ENCODE measurements around the gene NAA10. TPM values are rescaled to one million over a fixed set of nuclear protein-coding genes. Genes with fewer than 3 reads are reported as not detected.

NAA10 gene
- total and polyA plus RNA-seq, 4 donors = 33.1 to 146 (median 104) TPM

- Histone ChIP-seq H3K27ac (ENCODE audit: low read depth in 1 of 2, low read length in 1 of 2) (peak overlapping the region in 1 of 2 donors; percentile 32), H3K9me3 (ENCODE audit: control insufficient read depth in 4 of 4, insufficient read depth in 3 of 4, low read length in 3 of 4) (peaks cover 0 to 10% (median 0%) of the 10 kb centered on the region in 4 donors), H3K4me3 (no peak overlapping the region), H3K9ac (ENCODE audit: insufficient read depth in 1 of 2, low read length in 2 of 2) (no peak overlapping the region), H3K27me3 (ENCODE audit: control insufficient read depth in 3 of 3, insufficient read depth in 3 of 3, low read length in 2 of 3) (peaks cover 2 to 7% (median 5%) of the 10 kb centered on the region in 3 donors), H3K36me3 (ENCODE audit: control insufficient read depth in 4 of 4, insufficient read depth in 4 of 4, low read length in 4 of 4) (no peaks in the 10 kb centered on the region), H3K4me1 (ENCODE audit: control insufficient read depth in 5 of 5, insufficient read depth in 5 of 5, low read length in 5 of 5) (peaks cover 0 to 16% (median 0%) of the 10 kb centered on the region in 5 donors)
- 51 to 60% methylated on average over 18 of the region's 18 CpGs for WGBS, 2 donors
- ATAC-seq (ENCODE audit: insufficient read depth, low FRiP score) (no peak), DNase-seq (no peak)
- TF ChIP-seq, protein P1, sequence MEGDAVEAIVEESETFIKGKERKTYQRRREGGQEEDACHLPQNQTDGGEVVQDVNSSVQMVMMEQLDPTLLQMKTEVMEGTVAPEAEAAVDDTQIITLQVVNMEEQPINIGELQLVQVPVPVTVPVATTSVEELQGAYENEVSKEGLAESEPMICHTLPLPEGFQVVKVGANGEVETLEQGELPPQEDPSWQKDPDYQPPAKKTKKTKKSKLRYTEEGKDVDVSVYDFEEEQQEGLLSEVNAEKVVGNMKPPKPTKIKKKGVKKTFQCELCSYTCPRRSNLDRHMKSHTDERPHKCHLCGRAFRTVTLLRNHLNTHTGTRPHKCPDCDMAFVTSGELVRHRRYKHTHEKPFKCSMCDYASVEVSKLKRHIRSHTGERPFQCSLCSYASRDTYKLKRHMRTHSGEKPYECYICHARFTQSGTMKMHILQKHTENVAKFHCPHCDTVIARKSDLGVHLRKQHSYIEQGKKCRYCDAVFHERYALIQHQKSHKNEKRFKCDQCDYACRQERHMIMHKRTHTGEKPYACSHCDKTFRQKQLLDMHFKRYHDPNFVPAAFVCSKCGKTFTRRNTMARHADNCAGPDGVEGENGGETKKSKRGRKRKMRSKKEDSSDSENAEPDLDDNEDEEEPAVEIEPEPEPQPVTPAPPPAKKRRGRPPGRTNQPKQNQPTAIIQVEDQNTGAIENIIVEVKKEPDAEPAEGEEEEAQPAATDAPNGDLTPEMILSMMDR (IDR thresholded peaks at IDR 0.05; ENCODE audit: control extremely low read depth, extremely low read depth) = no peak
Observed at GRCh38 chrX:153903238-153903980, 31.4 kb downstream of the NAA10 start.

DNA sequence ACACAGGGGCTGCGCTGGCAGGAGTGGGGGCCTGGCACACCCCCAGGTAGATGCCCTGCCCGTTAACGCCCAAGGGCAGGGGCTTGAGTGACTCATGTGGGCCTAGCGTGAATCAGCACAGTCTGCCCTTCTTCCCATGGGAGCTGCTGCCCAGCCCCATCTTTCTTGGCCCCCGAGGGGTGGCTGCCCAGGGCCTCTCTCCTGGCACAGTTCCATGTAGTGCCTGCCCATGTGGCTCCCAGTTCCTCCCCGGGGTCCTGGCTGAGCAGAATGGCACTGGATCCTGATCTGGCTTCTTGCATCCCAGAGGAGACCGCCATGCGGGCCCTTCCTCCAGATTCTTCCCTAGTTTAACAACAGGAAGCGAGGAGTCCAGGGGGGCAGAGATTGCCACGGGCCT, 32.5 kb downstream of the NAA10 start:
- TF ChIP-seq, protein P1 (IDR thresholded peaks at IDR 0.05; ENCODE audit: control extremely low read depth, extremely low read depth) = no peak
- Histone ChIP-seq H3K4me1 (ENCODE audit: control insufficient read depth in 5 of 5, insufficient read depth in 5 of 5, low read length in 5 of 5) (peaks cover 0 to 16% (median 0%) of the 10 kb centered on the region in 5 donors), H3K9ac (ENCODE audit: insufficient read depth in 1 of 2, low read length in 2 of 2) (no peak overlapping the region), H3K27ac (ENCODE audit: low read depth in 1 of 2, low read length in 1 of 2) (no peak overlapping the region), H3K36me3 (ENCODE audit: control insufficient read depth in 4 of 4, insufficient read depth in 4 of 4, low read length in 4 of 4) (no peaks in the 10 kb centered on the region), H3K9me3 (ENCODE audit: control insufficient read depth in 4 of 4, insufficient read depth in 3 of 4, low read length in 3 of 4) (peaks cover 0 to 10% (median 0%) of the 10 kb centered on the region in 4 donors), H3K4me3 (no peak overlapping the region), H3K27me3 (ENCODE audit: control insufficient read depth in 3 of 3, insufficient read depth in 3 of 3, low read length in 2 of 3) (peaks cover 2 to 7% (median 5%) of the 10 kb centered on the region in 3 donors)
- WGBS, 2 donors = 51 to 62% methylated on average over 8 to 10 of the region's 10 CpGs
- ATAC-seq (ENCODE audit: insufficient read depth, low FRiP score) (no peak), DNase-seq (no peak)

DNA sequence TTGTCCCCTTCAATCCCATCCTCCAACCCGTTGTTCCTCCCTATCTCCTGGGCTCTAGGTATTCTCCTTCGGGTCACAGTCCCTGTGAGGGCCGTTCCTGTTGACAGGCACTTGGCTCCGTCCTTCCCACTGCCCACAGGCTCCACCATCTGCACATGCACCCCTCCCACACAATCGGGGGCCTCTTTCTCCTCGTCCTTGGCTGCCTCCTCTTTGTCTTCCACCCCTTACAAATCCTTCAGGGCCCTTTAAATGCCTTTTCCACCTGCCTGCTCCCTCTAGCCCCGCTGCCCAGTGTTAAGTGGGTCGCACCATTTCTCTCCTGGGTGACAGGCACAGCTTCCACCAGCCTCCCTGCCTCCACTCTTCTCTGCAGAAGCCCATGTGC, 33.1 kb downstream of the NAA10 start:
- Histone ChIP-seq H3K9me3 (ENCODE audit: control insufficient read depth in 4 of 4, insufficient read depth in 3 of 4, low read length in 3 of 4) (peaks cover 0 to 10% (median 0%) of the 10 kb centered on the region in 4 donors), H3K27ac (ENCODE audit: low read depth in 1 of 2, low read length in 1 of 2) (no peak overlapping the region), H3K9ac (ENCODE audit: insufficient read depth in 1 of 2, low read length in 2 of 2) (no peak overlapping the region), H3K4me1 (ENCODE audit: control insufficient read depth in 5 of 5, insufficient read depth in 5 of 5, low read length in 5 of 5) (peaks cover 0 to 16% (median 0%) of the 10 kb centered on the region in 5 donors), H3K27me3 (ENCODE audit: control insufficient read depth in 3 of 3, insufficient read depth in 3 of 3, low read length in 2 of 3) (peaks cover 2 to 7% (median 6%) of the 10 kb centered on the region in 3 donors), H3K4me3 (no peak overlapping the region), H3K36me3 (ENCODE audit: control insufficient read depth in 4 of 4, insufficient read depth in 4 of 4, low read length in 4 of 4) (no peaks in the 10 kb centered on the region)
- DNase-seq (no peak), ATAC-seq (ENCODE audit: insufficient read depth, low FRiP score) (no peak)
- TF ChIP-seq, protein P1 (IDR thresholded peaks at IDR 0.05; ENCODE audit: control extremely low read depth, extremely low read depth) = no peak
- 54% methylated on average over 8 of the region's 8 CpGs for WGBS, 2 donors

Data from lung (tissue), 12 donors.